ENCODE measurements around the gene MARVELD2.
A peak's percentile ranks its signal among the peaks of the same experiment; 100 is the strongest.
"Not testable (repeated sequence)": the region's sequence is repeated elsewhere in the genome, so short reads cannot be mapped to it uniquely, and the experiment has no call there.

The MARVELD2 gene

GRCh38 chr5:69450527-69450926 lies 35.6 kb downstream of the MARVELD2 start:
- H3K36me3 ChIP-seq (ENCODE audit: insufficient read depth, low read length); H3K4me1 ChIP-seq (ENCODE audit: control insufficient read depth, insufficient read depth, low read length, unreplicated experiment); H3K27me3 ChIP-seq (ENCODE audit: insufficient read depth, low read length); H3K4me3 ChIP-seq (ENCODE audit: low read depth, low read length); H2AFZ ChIP-seq (ENCODE audit: low read length, unreplicated experiment); H3K79me2 ChIP-seq (ENCODE audit: control insufficient read depth, insufficient read depth, low read length, unreplicated experiment): not testable (repeated sequence)
- H3K27ac ChIP-seq (ENCODE audit: low read depth, low read length), result peak overlapping the region; percentile 75

GRCh38 chr5:69451941-69452647 lies 37.2 kb downstream of the MARVELD2 start:
- peak overlapping the region; percentile 23 for H2AFZ ChIP-seq (ENCODE audit: low read length, unreplicated experiment)
- no peak overlapping the region for H3K4me3 ChIP-seq (ENCODE audit: low read depth, low read length)
- H3K27ac ChIP-seq (ENCODE audit: low read depth, low read length), result no peak overlapping the region
- H3K36me3 ChIP-seq (ENCODE audit: insufficient read depth, low read length), result no peaks in the 10 kb centered on the region
- no peaks in the 10 kb centered on the region for H3K79me2 ChIP-seq (ENCODE audit: control insufficient read depth, insufficient read depth, low read length, unreplicated experiment)
- peaks cover 4% of the 10 kb centered on the region for H3K4me1 ChIP-seq (ENCODE audit: control insufficient read depth, insufficient read depth, low read length, unreplicated experiment)
- H3K27me3 ChIP-seq (ENCODE audit: insufficient read depth, low read length), result no peaks in the 10 kb centered on the region

GRCh38 chr5:69453487-69453886 lies 38.6 kb downstream of the MARVELD2 start:
- not testable (repeated sequence) for H3K27ac ChIP-seq (ENCODE audit: low read depth, low read length); H3K4me1 ChIP-seq (ENCODE audit: control insufficient read depth, insufficient read depth, low read length, unreplicated experiment)

GRCh38 chr5:69454460-69455249 lies 39.7 kb downstream of the MARVELD2 start:
- Histone ChIP-seq H2AFZ (ENCODE audit: low read length, unreplicated experiment) (no peak overlapping the region), H3K27me3 (ENCODE audit: insufficient read depth, low read length) (no peaks in the 10 kb centered on the region), H3K4me3 (ENCODE audit: low read depth, low read length) (no peak overlapping the region)

More at GRCh38 chr5:69453487-69453886, 38.6 kb downstream of the MARVELD2 start:
- not testable (repeated sequence) for H3K4me3 ChIP-seq (ENCODE audit: low read depth, low read length); H2AFZ ChIP-seq (ENCODE audit: low read length, unreplicated experiment); H3K79me2 ChIP-seq (ENCODE audit: control insufficient read depth, insufficient read depth, low read length, unreplicated experiment); H3K27me3 ChIP-seq (ENCODE audit: insufficient read depth, low read length); H3K36me3 ChIP-seq (ENCODE audit: insufficient read depth, low read length)

GRCh38 chr5:69455428-69455988 lies 40.6 kb downstream of the MARVELD2 start:
- not testable (repeated sequence) for H3K79me2 ChIP-seq (ENCODE audit: control insufficient read depth, insufficient read depth, low read length, unreplicated experiment); H3K27ac ChIP-seq (ENCODE audit: low read depth, low read length); H3K4me3 ChIP-seq (ENCODE audit: low read depth, low read length); H2AFZ ChIP-seq (ENCODE audit: low read length, unreplicated experiment); H3K27me3 ChIP-seq (ENCODE audit: insufficient read depth, low read length); H3K4me1 ChIP-seq (ENCODE audit: control insufficient read depth, insufficient read depth, low read length, unreplicated experiment); H3K36me3 ChIP-seq (ENCODE audit: insufficient read depth, low read length)

More at GRCh38 chr5:69454460-69455249, 39.7 kb downstream of the MARVELD2 start:
- Histone ChIP-seq H3K36me3 (ENCODE audit: insufficient read depth, low read length) (no peaks in the 10 kb centered on the region), H3K79me2 (ENCODE audit: control insufficient read depth, insufficient read depth, low read length, unreplicated experiment) (no peaks in the 10 kb centered on the region), H3K27ac (ENCODE audit: low read depth, low read length) (no peak overlapping the region), H3K4me1 (ENCODE audit: control insufficient read depth, insufficient read depth, low read length, unreplicated experiment) (peaks cover 4% of the 10 kb centered on the region)

- Histone ChIP-seq H3K79me2 (ENCODE audit: control insufficient read depth, insufficient read depth, low read length, unreplicated experiment) (no peaks in the 10 kb centered on the region), H2AFZ (ENCODE audit: low read length, unreplicated experiment) (no peak overlapping the region), H3K27ac (ENCODE audit: low read depth, low read length) (no peak overlapping the region), H3K27me3 (ENCODE audit: insufficient read depth, low read length) (no peaks in the 10 kb centered on the region), H3K4me1 (ENCODE audit: control insufficient read depth, insufficient read depth, low read length, unreplicated experiment) (no peaks in the 10 kb centered on the region), H3K36me3 (ENCODE audit: insufficient read depth, low read length) (no peaks in the 10 kb centered on the region), H3K4me3 (ENCODE audit: low read depth, low read length) (no peak overlapping the region)
These were observed 47.3 kb downstream of the MARVELD2 start for GRCh38 chr5:69462170-69462569.

- not testable (repeated sequence) for H3K27me3 ChIP-seq (ENCODE audit: insufficient read depth, low read length); H3K4me1 ChIP-seq (ENCODE audit: control insufficient read depth, insufficient read depth, low read length, unreplicated experiment); H2AFZ ChIP-seq (ENCODE audit: low read length, unreplicated experiment); H3K79me2 ChIP-seq (ENCODE audit: control insufficient read depth, insufficient read depth, low read length, unreplicated experiment); H3K36me3 ChIP-seq (ENCODE audit: insufficient read depth, low read length); H3K4me3 ChIP-seq (ENCODE audit: low read depth, low read length); H3K27ac ChIP-seq (ENCODE audit: low read depth, low read length)
These were observed 51.5 kb downstream of the MARVELD2 start for GRCh38 chr5:69466375-69466774.

GRCh38 chr5:69467442-69468225 lies 52.7 kb downstream of the MARVELD2 start:
- H3K36me3 ChIP-seq (ENCODE audit: insufficient read depth, low read length), result no peaks in the 10 kb centered on the region
- H3K4me1 ChIP-seq (ENCODE audit: control insufficient read depth, insufficient read depth, low read length, unreplicated experiment), result no peaks in the 10 kb centered on the region
- no peaks in the 10 kb centered on the region for H3K27me3 ChIP-seq (ENCODE audit: insufficient read depth, low read length)
- H3K27ac ChIP-seq (ENCODE audit: low read depth, low read length), result no peak overlapping the region
- H3K4me3 ChIP-seq (ENCODE audit: low read depth, low read length), result no peak overlapping the region
- no peaks in the 10 kb centered on the region for H3K79me2 ChIP-seq (ENCODE audit: control insufficient read depth, insufficient read depth, low read length, unreplicated experiment)
- H2AFZ ChIP-seq (ENCODE audit: low read length, unreplicated experiment), result no peak overlapping the region

- Histone ChIP-seq H3K36me3 (ENCODE audit: insufficient read depth, low read length) (no peaks in the 10 kb centered on the region), H3K27ac (ENCODE audit: low read depth, low read length) (no peak overlapping the region), H3K27me3 (ENCODE audit: insufficient read depth, low read length) (no peaks in the 10 kb centered on the region), H3K79me2 (ENCODE audit: control insufficient read depth, insufficient read depth, low read length, unreplicated experiment) (no peaks in the 10 kb centered on the region), H3K4me1 (ENCODE audit: control insufficient read depth, insufficient read depth, low read length, unreplicated experiment) (no peaks in the 10 kb centered on the region), H2AFZ (ENCODE audit: low read length, unreplicated experiment) (no peak overlapping the region), H3K4me3 (ENCODE audit: low read depth, low read length) (no peak overlapping the region)
These were observed 53.7 kb downstream of the MARVELD2 start for GRCh38 chr5:69468631-69469030.

- not testable (repeated sequence) for H3K4me1 ChIP-seq (ENCODE audit: control insufficient read depth, insufficient read depth, low read length, unreplicated experiment); H3K27me3 ChIP-seq (ENCODE audit: insufficient read depth, low read length); H3K27ac ChIP-seq (ENCODE audit: low read depth, low read length); H3K79me2 ChIP-seq (ENCODE audit: control insufficient read depth, insufficient read depth, low read length, unreplicated experiment); H2AFZ ChIP-seq (ENCODE audit: low read length, unreplicated experiment); H3K36me3 ChIP-seq (ENCODE audit: insufficient read depth, low read length); H3K4me3 ChIP-seq (ENCODE audit: low read depth, low read length)
These were observed 56.6 kb downstream of the MARVELD2 start for GRCh38 chr5:69471516-69471915.
